Activated naive CD4-positive, alpha-beta T cell treated with anti-CD3 and anti-CD28 coated beads for 36 hours (primary cell): ENCODE data around the gene SEC14L2. TPM values are rescaled to one million over a fixed set of nuclear protein-coding genes. Genes with fewer than 3 reads are reported as not detected.
A peak's percentile ranks its signal among the peaks of the same experiment; 100 is the strongest.

Source experiments
- CTCF ChIA-PET: fragments of 350-600 bp; sonication (Branson Sonifier 250); formaldehyde crosslinking; loops from one replicate; lab custom pipeline; 2021; ENCODE audit warnings: antibody characterized with exemption; lab: Charles Lee
- DNase-seq: peaks from one replicate; pipeline ENCODE4 v3.0.0-alpha.2; 2020
- H3K27ac Mint-ChIP-seq: one replicate; pipeline ENCODE4 v1.8.0; 2021; ENCODE audit warnings: mild to moderate bottlenecking, mixed read lengths
- H3K27me3 Mint-ChIP-seq: one replicate; pipeline ENCODE4 v1.8.0; 2021; ENCODE audit warnings: low read depth, mixed read lengths
- H3K36me3 Mint-ChIP-seq: one replicate; pipeline ENCODE4 v1.8.0; 2021; ENCODE audit warnings: low read depth, mixed read lengths
- H3K4me1 Mint-ChIP-seq: one replicate; pipeline ENCODE4 v1.8.0; 2021; ENCODE audit warnings: low read depth, mixed read lengths
- H3K4me3 Mint-ChIP-seq: one replicate; pipeline ENCODE4 v1.8.0; 2021; ENCODE audit warnings: mild to moderate bottlenecking, moderate library complexity, mixed read lengths
- H3K9me3 Mint-ChIP-seq: one replicate; pipeline ENCODE4 v1.8.0; 2021; ENCODE audit warnings: mixed read lengths
- intact Hi-C: fragments of 100-400 bp; cut with micrococcal nuclease; formaldehyde crosslinking; loops from one replicate; pipeline ENCODE4 v1.15.1; 2023
- total RNA-seq, 2 experiments: library from RNA; stranded (reverse); gene quantifications; one replicate each; pipeline ENCODE4 v1.2.3, GENCODE V29; 2021

The SEC14L2 gene
- total RNA-seq, 2 experiments from 2014 or later = 8.2 to 8.8 TPM

- peak; percentile 99 for DNase-seq
- H3K4me3 Mint-ChIP-seq = peak overlapping the region; percentile 97
- H3K9me3 Mint-ChIP-seq = no peaks in the 10 kb centered on the region
- H3K27me3 Mint-ChIP-seq = no peaks in the 10 kb centered on the region
- peaks cover 50% of the 10 kb centered on the region for H3K4me1 Mint-ChIP-seq
- peak overlapping the region; percentile 96 for H3K27ac Mint-ChIP-seq
- CTCF ChIA-PET = interaction anchor here (0.6 to 6.0 kb wide), 10 partner anchors 10 to 210 kb away, joined by 3 to 66 read pairs (median 5); partner anchors contain the start of genes CCDC157, RNF215, SEC14L2 and SF3A1
- H3K36me3 Mint-ChIP-seq = peaks cover 26% of the 10 kb centered on the region
- intact Hi-C loops = loop anchor here (1.0 to 2.0 kb wide), 5 partner anchors 11 to 168 kb away; partner anchors contain the start of genes CASTOR1, CCDC157, SF3A1 and TBC1D10A
Measured at GRCh38 chr22:30423959-30424533, 27.2 kb downstream of the SEC14L2 start.

DNA sequence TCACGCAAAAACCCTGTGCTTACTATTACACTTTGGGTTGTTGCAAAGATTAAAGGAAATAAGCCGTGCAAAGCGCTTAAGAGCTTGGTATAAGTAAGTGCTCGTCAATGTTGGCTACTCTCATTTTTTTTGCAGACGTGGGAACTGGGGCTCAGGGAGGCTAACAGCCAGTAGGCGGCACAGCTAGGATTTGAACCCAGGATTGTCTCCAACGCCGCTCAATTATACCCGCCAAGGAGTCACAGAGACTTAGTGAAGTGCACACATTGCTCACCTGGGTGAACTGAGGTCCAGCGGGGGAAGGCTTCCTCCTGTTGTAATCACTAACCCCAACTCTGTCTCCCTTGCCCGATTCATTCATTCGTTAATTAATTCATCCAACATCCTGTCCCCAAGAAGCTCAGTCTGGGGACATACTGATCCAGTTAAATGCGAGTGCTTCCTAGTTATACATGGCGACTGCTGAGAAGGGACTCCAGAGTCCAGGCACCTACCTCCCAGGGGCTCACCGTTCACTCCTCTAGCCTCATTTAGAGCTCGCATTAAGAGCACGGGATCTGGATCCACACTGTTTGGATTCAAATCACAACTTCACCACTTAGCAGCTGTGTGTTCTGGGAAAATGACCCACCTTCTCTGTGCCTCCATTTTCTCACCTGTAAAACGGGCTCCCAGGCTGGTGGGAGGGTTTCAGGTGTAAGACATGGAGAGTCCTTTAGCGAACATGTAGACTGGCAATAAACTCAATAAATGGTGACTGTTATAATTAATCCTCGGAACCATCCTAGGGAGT is 27.9 kb downstream of the SEC14L2 start:
- DNase-seq = peak; percentile 39
- Mint-ChIP-seq H3K36me3 (peaks cover 23% of the 10 kb centered on the region), H3K27me3 (no peaks in the 10 kb centered on the region), H3K4me3 (peak overlapping the region; percentile 97), H3K27ac (peak overlapping the region; percentile 96), H3K4me1 (peaks cover 48% of the 10 kb centered on the region), H3K9me3 (no peaks in the 10 kb centered on the region)
- CTCF ChIA-PET = interaction anchor here (0.5 to 6.0 kb wide), 13 partner anchors 9 to 300 kb away, joined by 3 to 66 read pairs (median 5); partner anchors contain the start of genes CCDC157, RNF215, SEC14L2 and SF3A1
- intact Hi-C loops = loop anchor here (1.0 to 2.0 kb wide), 4 partner anchors 11 to 135 kb away; partner anchors contain the start of genes CASTOR1, CCDC157, SF3A1 and TBC1D10A

- H3K4me3 Mint-ChIP-seq = peak overlapping the region; percentile 97
- H3K27me3 Mint-ChIP-seq = no peaks in the 10 kb centered on the region
- no peaks in the 10 kb centered on the region for H3K9me3 Mint-ChIP-seq
- no peak for DNase-seq
- CTCF ChIA-PET = interaction anchor here (0.5 to 6.0 kb wide), 8 partner anchors 9 to 300 kb away, joined by 3 to 66 read pairs (median 10); partner anchors contain the start of gene SEC14L2
- H3K36me3 Mint-ChIP-seq = peaks cover 20% of the 10 kb centered on the region
- peak overlapping the region; percentile 94 for H3K27ac Mint-ChIP-seq
- intact Hi-C loops = loop anchor here (2.0 kb wide), 2 partner anchors 68 to 98 kb away; partner anchors contain the start of genes CCDC157, SF3A1 and TBC1D10A
- peaks cover 45% of the 10 kb centered on the region for H3K4me1 Mint-ChIP-seq
Measured at GRCh38 chr22:30425327-30425615, 28.5 kb downstream of the SEC14L2 start.

DNA sequence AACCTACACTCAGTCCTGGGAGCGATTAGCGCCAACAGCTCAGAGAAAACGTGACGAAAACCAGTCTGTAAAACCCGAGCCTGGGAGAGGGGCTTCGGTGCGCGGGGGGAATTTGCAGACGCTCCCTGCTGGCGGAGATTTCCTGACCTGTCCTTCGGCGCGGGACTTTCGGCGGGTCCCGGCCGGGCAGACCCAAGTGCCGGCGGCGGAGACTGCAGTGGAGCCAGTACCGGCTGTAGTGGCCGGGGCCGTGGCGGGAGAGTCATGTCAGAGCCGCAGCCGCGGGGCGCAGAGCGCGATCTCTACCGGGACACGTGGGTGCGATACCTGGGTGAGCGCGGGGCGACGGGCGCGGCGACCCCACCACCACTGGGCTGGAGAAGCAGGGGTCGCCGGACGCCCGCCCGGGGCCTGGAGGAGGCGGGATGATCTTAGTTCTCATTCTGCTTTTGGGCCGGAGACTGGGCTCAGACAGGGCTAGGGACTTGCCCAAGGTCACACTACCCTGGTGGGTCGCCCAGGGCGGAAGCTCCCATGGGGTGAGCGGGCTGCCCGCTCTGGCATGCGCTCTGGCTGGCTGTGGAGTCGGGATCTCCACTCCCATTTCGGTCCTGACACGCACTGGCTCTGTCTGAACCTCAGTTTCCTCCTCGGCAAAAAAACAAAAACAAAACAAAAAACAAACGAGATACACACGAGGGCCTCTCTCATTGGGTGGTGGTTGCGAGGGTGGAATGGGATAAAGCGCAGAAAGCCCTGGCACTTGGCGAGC is 29.0 kb downstream of the SEC14L2 start, which contains the start of gene MTFP1:
MTFP1 (plus strand) TSS at position 153 of the 772 bp plus-strand sequence; CDS start at position 265, 112 bp downstream.
- peak within 1 kb of the TSS; percentile 97 for H3K4me3 Mint-ChIP-seq
- no peaks in the 10 kb centered on the region for H3K27me3 Mint-ChIP-seq
- no peaks in the 10 kb centered on the region for H3K9me3 Mint-ChIP-seq
- peaks cover 40% of the 10 kb centered on the region for H3K4me1 Mint-ChIP-seq
- CTCF ChIA-PET = interaction anchor here (0.5 to 6.0 kb wide), 13 partner anchors 9 to 360 kb away, joined by 3 to 66 read pairs (median 5); partner anchors contain the start of gene SEC14L2
- peaks cover 14% of the 10 kb centered on the region for H3K36me3 Mint-ChIP-seq
- peak; percentile 52 for DNase-seq
- peak within 1 kb of the TSS; percentile 96 for H3K27ac Mint-ChIP-seq
- intact Hi-C loops = loop anchor here (1.0 to 2.0 kb wide), 4 partner anchors 30 to 99 kb away; partner anchors contain the start of genes CCDC157, SF3A1 and TBC1D10A

GRCh38 chr22:30426388-30427353 is 29.9 kb downstream of the SEC14L2 start:
- no peaks in the 10 kb centered on the region for H3K27me3 Mint-ChIP-seq
- intact Hi-C loops = loop anchor here (1.0 kb wide), 2 partner anchors 30 to 35 kb away; no protein-coding TSS in a partner anchor

GRCh38 chr22:30427871-30428270 is 31.1 kb downstream of the SEC14L2 start:
- CTCF ChIA-PET = interaction anchor here (0.6 to 5.2 kb wide), 5 partner anchors 14 to 57 kb away, joined by 3 to 66 read pairs (median 3); no protein-coding TSS in a partner anchor
- no peak overlapping the region for H3K27ac Mint-ChIP-seq

More at GRCh38 chr22:30426388-30427353, 29.9 kb downstream of the SEC14L2 start:
- H3K4me3 Mint-ChIP-seq = peak overlapping the region; percentile 97
- H3K27ac Mint-ChIP-seq = peak overlapping the region; percentile 94
- no peaks in the 10 kb centered on the region for H3K9me3 Mint-ChIP-seq
- peaks cover 31% of the 10 kb centered on the region for H3K4me1 Mint-ChIP-seq
- peak; percentile 96 for DNase-seq
- CTCF ChIA-PET = interaction anchor here (0.5 to 6.0 kb wide), 15 partner anchors 8 to 778 kb away, joined by 3 to 66 read pairs (median 5); partner anchors contain the start of gene SEC14L2
- peaks cover 13% of the 10 kb centered on the region for H3K36me3 Mint-ChIP-seq

DNA sequence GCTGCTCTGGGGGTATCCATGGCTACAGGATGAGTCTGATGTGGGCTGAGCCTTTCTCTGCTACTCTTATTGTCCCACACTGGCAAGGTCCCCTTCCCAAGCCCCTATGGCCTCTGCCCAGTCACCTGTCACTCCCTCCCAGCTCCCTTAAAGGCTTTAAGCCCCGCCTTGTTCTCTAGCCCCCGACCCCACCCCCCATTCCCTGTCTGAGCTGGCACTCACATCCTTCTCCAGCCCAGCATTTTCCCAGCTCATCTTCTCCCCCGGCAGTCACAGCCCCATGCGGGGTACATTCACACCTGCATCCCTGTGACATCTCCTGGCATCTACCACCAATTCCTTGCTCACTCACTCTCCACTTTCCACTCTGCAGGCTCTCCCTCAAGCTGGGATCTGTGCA is 33.1 kb downstream of the SEC14L2 start:
- intact Hi-C loops = no loop called here
- Mint-ChIP-seq H3K4me1 (peaks cover 24% of the 10 kb centered on the region), H3K9me3 (no peaks in the 10 kb centered on the region), H3K36me3 (peaks cover 2% of the 10 kb centered on the region), H3K27me3 (no peaks in the 10 kb centered on the region), H3K27ac (no peak overlapping the region), H3K4me3 (no peak overlapping the region)
- no peak for DNase-seq
- CTCF ChIA-PET = interaction anchor here (1.2 to 1.9 kb wide), 3 partner anchors 19 to 141 kb away, joined by 3 to 4 read pairs (median 3); partner anchors contain the start of genes CASTOR1 and SEC14L2

More at GRCh38 chr22:30427871-30428270, 31.1 kb downstream of the SEC14L2 start:
- H3K9me3 Mint-ChIP-seq = no peaks in the 10 kb centered on the region
- no peaks in the 10 kb centered on the region for H3K27me3 Mint-ChIP-seq
- H3K4me3 Mint-ChIP-seq = no peak overlapping the region
- H3K4me1 Mint-ChIP-seq = peaks cover 19% of the 10 kb centered on the region
- DNase-seq = no peak
- intact Hi-C loops = no loop called here
- H3K36me3 Mint-ChIP-seq = peaks cover 4% of the 10 kb centered on the region

GRCh38 chr22:30430933-30431332 is 34.1 kb downstream of the SEC14L2 start:
- intact Hi-C loops = no loop called here
- Mint-ChIP-seq H3K27ac (no peak overlapping the region), H3K36me3 (peaks cover 10% of the 10 kb centered on the region), H3K4me3 (no peak overlapping the region), H3K9me3 (peaks cover 8% of the 10 kb centered on the region), H3K4me1 (peaks cover 30% of the 10 kb centered on the region), H3K27me3 (no peaks in the 10 kb centered on the region)
- DNase-seq = no peak
- CTCF ChIA-PET = interaction anchor here (1.1 to 1.3 kb wide), 5 partner anchors 35 to 142 kb away, joined by 3 to 4 read pairs (median 3); partner anchors contain the start of genes CASTOR1 and SEC14L2

DNA sequence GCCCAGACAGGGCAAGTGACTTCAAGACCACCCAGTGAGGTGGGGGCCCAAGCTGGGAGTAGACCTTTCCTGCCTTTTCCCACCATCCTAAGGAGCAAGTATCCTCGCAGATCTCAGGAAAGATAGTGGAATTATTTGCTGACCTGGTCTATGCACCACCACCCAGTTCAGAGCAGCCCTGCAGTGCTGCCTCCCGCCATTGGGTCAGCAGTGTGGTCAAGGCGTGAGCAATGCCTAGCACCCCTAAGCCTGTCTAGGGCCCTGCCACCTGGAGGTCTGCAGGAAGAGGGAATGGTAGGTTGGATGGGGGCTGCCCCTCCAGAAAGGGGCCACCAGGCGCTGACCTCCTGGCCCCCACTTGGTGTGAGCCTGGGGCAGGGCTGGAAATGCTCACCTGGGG is 35.3 kb downstream of the SEC14L2 start:
- Mint-ChIP-seq H3K4me1 (peaks cover 26% of the 10 kb centered on the region), H3K27ac (no peak overlapping the region), H3K36me3 (peaks cover 7% of the 10 kb centered on the region), H3K9me3 (peaks cover 8% of the 10 kb centered on the region), H3K27me3 (no peaks in the 10 kb centered on the region), H3K4me3 (no peak overlapping the region)
- DNase-seq = no peak
- intact Hi-C loops = no loop called here
- CTCF ChIA-PET = interaction anchor here (1.3 kb wide), 1 partner anchor 40 kb away, joined by 3 read pairs; no protein-coding TSS in a partner anchor

- CTCF ChIA-PET = interaction anchor here (1.6 kb wide), 1 partner anchor 14 kb away, joined by 4 read pairs; no protein-coding TSS in a partner anchor
- no peak overlapping the region for H3K4me3 Mint-ChIP-seq
- no peak overlapping the region for H3K27ac Mint-ChIP-seq
Measured at GRCh38 chr22:30432520-30432919, 35.7 kb downstream of the SEC14L2 start.

More at GRCh38 chr22:30432520-30432919, 35.7 kb downstream of the SEC14L2 start:
- Mint-ChIP-seq H3K9me3 (peaks cover 8% of the 10 kb centered on the region), H3K27me3 (no peaks in the 10 kb centered on the region), H3K36me3 (peaks cover 7% of the 10 kb centered on the region), H3K4me1 (peaks cover 22% of the 10 kb centered on the region)
- intact Hi-C loops = no loop called here
- no peak for DNase-seq
